Aorta (tissue), 5 donors: ENCODE data around the gene SUN1. TPM values are rescaled to one million over a fixed set of nuclear protein-coding genes. Genes with fewer than 3 reads are reported as not detected.

Experiments used
- ATAC-seq: fragments of 200-7000 bp; cut with Tn5 transposase; one replicate; pipeline ENCODE4 v1.9.1; 2022; ENCODE audit warnings: moderate library complexity; ENCODE audit not compliant: low FRiP score
- DNase-seq, 2 donors: peaks; one replicate each; pipeline ENCODE4 v3.0.0-alpha.2; 2020
- H3K27ac ChIP-seq, 2 donors: one replicate each; pipeline ENCODE4 v1.5.1; 2013; ENCODE audit warnings: low read length in 2 of 2, mild to moderate bottlenecking in 2 of 2, moderate library complexity in 2 of 2, control low read depth in 1 of 2, inconsistent platforms in 1 of 2, low read depth in 1 of 2
- H3K27me3 ChIP-seq, 2 donors: one replicate each; pipeline ENCODE4 v1.6.1; 2013; ENCODE audit warnings: control low read depth in 1 of 2, low read length in 1 of 2, mild to moderate bottlenecking in 1 of 2, moderate library complexity in 1 of 2; ENCODE audit not compliant: insufficient read depth in 2 of 2, control insufficient read depth in 1 of 2
- H3K36me3 ChIP-seq, 2 donors: one replicate each; pipeline ENCODE4 v1.6.1; 2013; ENCODE audit warnings: control low read depth in 1 of 2, low read length in 1 of 2, mild to moderate bottlenecking in 1 of 2; ENCODE audit not compliant: insufficient read depth in 2 of 2, control insufficient read depth in 1 of 2
- H3K4me1 ChIP-seq, 2 donors: one replicate each; pipeline ENCODE4 v1.6.1; 2013; ENCODE audit warnings: low read length in 2 of 2, control low read depth in 1 of 2, mild to moderate bottlenecking in 1 of 2, moderate library complexity in 1 of 2; ENCODE audit not compliant: insufficient read depth in 2 of 2, control insufficient read depth in 1 of 2
- H3K4me3 ChIP-seq, 2 donors: one replicate each; pipeline ENCODE4 v1.5.1; 2013; ENCODE audit warnings: low read length in 2 of 2, control low read depth in 1 of 2, mild to moderate bottlenecking in 1 of 2
- H3K9me3 ChIP-seq: one replicate; pipeline ENCODE4 v1.6.1; 2013; ENCODE audit warnings: mild to moderate bottlenecking, low read length; ENCODE audit not compliant: control insufficient read depth
- WGBS, 2 donors: extraction: QIAGEN DNeasy Blood & Tissue Kit; methylation state at CpG; one replicate each; pipeline ENCODE4 v1.1.7; 2013; 5-methylcytosine and 5-hydroxymethylcytosine counted together
- intact Hi-C, 2 donors: fragments of 100-400 bp; cut with DNase I; formaldehyde crosslinking; loops; one replicate each; pipeline versions ENCODE4 v1.14.2 to v1.15.0; 2022
- polyA plus RNA-seq, 2 donors: library from polyadenylated mRNA; stranded (reverse); fragments of 200-250 nt; gene quantifications; one replicate each; pipeline ENCODE4 v1.2.3, GENCODE V29; 2013
- total RNA-seq, 2 donors: library from RNA; stranded (reverse); fragmentation: NEBNext Ultra II Directional; extraction: Animal tissue kit (Norgen Biotek cat#: 25700); gene quantifications; one replicate each; pipeline ENCODE4 v1.2.1, GENCODE V29; 2021
- donor health status: healthy with polysubstance abuse.
- donor health status: Bipolar disorder and iron deficiency.
- donor health status: DM: no; HTN: no; CAD: no.
- donor health status: DM: no; HTN: no; CAD: no.
- donor health status: DM: yes; HTN: yes; CAD: no.

SUN1 gene
- total and polyA plus RNA-seq, 4 donors = 36.3 to 236 (median 160) TPM

- WGBS, 2 donors = 92 to 95% methylated on average over 29 of the region's 29 CpGs
- H3K27ac ChIP-seq = no peak overlapping the region
- no peak overlapping the region for H3K4me3 ChIP-seq
- DNase-seq = peak in 1 of 2 donors; percentile 36
- peaks cover 0 to 6% of the 10 kb centered on the region in 2 donors for H3K36me3 ChIP-seq
- intact Hi-C loops = no loop called here
- H3K4me1 ChIP-seq = no peaks in the 10 kb centered on the region
- ATAC-seq = no peak
- H3K27me3 ChIP-seq = no peaks in the 10 kb centered on the region
- no peaks in the 10 kb centered on the region for H3K9me3 ChIP-seq
These were observed 59.0 kb downstream of the SUN1 start for GRCh38 chr7:891291-891690.

- WGBS, 2 donors = 96 to 97% methylated on average over 20 of the region's 20 CpGs
- Histone ChIP-seq H3K36me3 (peaks cover 0 to 6% of the 10 kb centered on the region in 2 donors), H3K4me3 (no peak overlapping the region)
These were observed 59.5 kb downstream of the SUN1 start for GRCh38 chr7:891805-892204.

GRCh38 chr7:892648-893593, 60.6 kb downstream of the SUN1 start:
- no peaks in the 10 kb centered on the region for H3K4me1 ChIP-seq
- intact Hi-C loops = no loop called here
- 96 to 97% methylated on average over 45 to 48 of the region's 48 CpGs for WGBS, 2 donors
- DNase-seq = peak in 1 of 2 donors; percentile 31
- H3K9me3 ChIP-seq = no peaks in the 10 kb centered on the region
- peaks cover 0 to 6% of the 10 kb centered on the region in 2 donors for H3K36me3 ChIP-seq
- no peaks in the 10 kb centered on the region for H3K27me3 ChIP-seq
- no peak overlapping the region for H3K4me3 ChIP-seq
- no peak overlapping the region for H3K27ac ChIP-seq
- ATAC-seq = no peak

More at GRCh38 chr7:891805-892204, 59.5 kb downstream of the SUN1 start:
- Histone ChIP-seq H3K4me1 (no peaks in the 10 kb centered on the region), H3K27me3 (no peaks in the 10 kb centered on the region), H3K27ac (no peak overlapping the region), H3K9me3 (no peaks in the 10 kb centered on the region)
- ATAC-seq (no peak), DNase-seq (peak in 1 of 2 donors; percentile 26)
- intact Hi-C loops = no loop called here

- no peak overlapping the region for H3K27ac ChIP-seq
- H3K36me3 ChIP-seq = peaks cover 0 to 6% of the 10 kb centered on the region in 2 donors
- no peak for ATAC-seq
- intact Hi-C loops = no loop called here
- 90% methylated on average over 19 of the region's 19 CpGs for WGBS, 2 donors
- no peaks in the 10 kb centered on the region for H3K4me1 ChIP-seq
- no peak overlapping the region for H3K4me3 ChIP-seq
- peak in 1 of 2 donors; percentile 50 for DNase-seq
- H3K9me3 ChIP-seq = no peaks in the 10 kb centered on the region
- no peaks in the 10 kb centered on the region for H3K27me3 ChIP-seq
These were observed 61.4 kb downstream of the SUN1 start for GRCh38 chr7:893686-894085.

- no peaks in the 10 kb centered on the region for H3K27me3 ChIP-seq
- H3K27ac ChIP-seq = no peak overlapping the region
- ATAC-seq (no peak), DNase-seq (peak in 1 of 2 donors; percentile 41)
- no peak overlapping the region for H3K4me3 ChIP-seq
- H3K9me3 ChIP-seq = no peaks in the 10 kb centered on the region
- WGBS, 2 donors = 92 to 95% methylated on average over 40 of the region's 40 CpGs
- intact Hi-C loops = no loop called here
- peaks cover 0 to 6% of the 10 kb centered on the region in 2 donors for H3K36me3 ChIP-seq
- H3K4me1 ChIP-seq = no peaks in the 10 kb centered on the region
These were observed 62.0 kb downstream of the SUN1 start for GRCh38 chr7:894164-894867.

GRCh38 chr7:894927-895450, 62.7 kb downstream of the SUN1 start:
- no peak overlapping the region for H3K4me3 ChIP-seq
- no peaks in the 10 kb centered on the region for H3K4me1 ChIP-seq
- peak in 1 of 2 donors; percentile 12 for DNase-seq
- H3K27ac ChIP-seq = no peak overlapping the region
- 91% methylated on average over 21 of the region's 21 CpGs for WGBS, 2 donors
- H3K9me3 ChIP-seq = no peaks in the 10 kb centered on the region
- intact Hi-C loops = no loop called here
- H3K27me3 ChIP-seq = no peaks in the 10 kb centered on the region
- no peak for ATAC-seq
- H3K36me3 ChIP-seq = peaks cover 0 to 6% of the 10 kb centered on the region in 2 donors

GRCh38 chr7:895451-896052, 63.3 kb downstream of the SUN1 start:
- ATAC-seq = no peak
- 96 to 97% methylated on average over 52 of the region's 52 CpGs for WGBS, 2 donors
- DNase-seq = peak in 1 of 2 donors; percentile 41
- Histone ChIP-seq H3K36me3 (peaks cover 0 to 6% of the 10 kb centered on the region in 2 donors), H3K4me1 (no peaks in the 10 kb centered on the region), H3K9me3 (no peaks in the 10 kb centered on the region), H3K27ac (no peak overlapping the region), H3K27me3 (no peaks in the 10 kb centered on the region), H3K4me3 (no peak overlapping the region)
- intact Hi-C loops = no loop called here

GRCh38 chr7:896346-897075, 64.2 kb downstream of the SUN1 start:
- ATAC-seq (no peak), DNase-seq (no peak)
- Histone ChIP-seq H3K27me3 (no peaks in the 10 kb centered on the region), H3K27ac (no peak overlapping the region), H3K4me1 (no peaks in the 10 kb centered on the region), H3K9me3 (no peaks in the 10 kb centered on the region), H3K36me3 (peaks cover 0 to 4% of the 10 kb centered on the region in 2 donors), H3K4me3 (no peak overlapping the region)
- WGBS, 2 donors = 92 to 93% methylated on average over 42 of the region's 42 CpGs
- intact Hi-C loops = no loop called here
